ENCODE data around the gene PHF8. TPM values are rescaled to one million over a fixed set of nuclear protein-coding genes. Genes with fewer than 3 reads are reported as not detected.

Gene PHF8
- total RNA-seq, 2 donors from 2014 or later: 19.2 to 27.7 TPM

DNA sequence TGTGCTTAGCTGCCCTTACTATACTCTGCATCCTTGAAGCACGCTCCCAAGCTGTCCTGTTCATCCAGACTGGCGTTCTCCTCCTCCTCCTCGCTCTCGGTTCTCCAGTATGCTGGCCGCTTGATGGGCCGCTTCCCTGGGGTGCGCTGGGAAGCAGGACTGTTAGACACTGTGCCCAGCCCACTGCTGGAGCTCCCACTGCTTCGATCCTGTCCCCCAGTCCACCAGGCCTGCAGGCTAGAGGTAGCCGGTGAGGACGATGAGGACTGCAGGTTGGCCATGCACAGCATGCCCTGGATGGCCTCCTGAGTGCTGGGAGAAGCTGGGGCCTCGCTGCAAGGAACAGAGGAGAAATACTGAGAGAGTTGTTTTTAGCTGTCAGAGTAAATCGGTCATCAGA is 59.4 kb downstream of the PHF8 start:
- no peaks in the 10 kb centered on the region for H3K9me3 ChIP-seq
- H3K4me1 ChIP-seq: no peaks in the 10 kb centered on the region
- WGBS, 2 donors: 91 to 96% methylated on average over 7 to 8 of the region's 12 CpGs
- no peak overlapping the region for H3K27ac ChIP-seq
- DNase-seq: no peak
- H3K4me3 ChIP-seq: no peak overlapping the region
- no peak for TF ChIP-seq CTCF (IDR thresholded peaks at IDR 0.05)
- no peak for TF ChIP-seq POLR2A (IDR thresholded peaks at IDR 0.05)
- H3K36me3 ChIP-seq (replicated peaks in 1 of 2; ENCODE audit: insufficient read depth in 1 of 2, low read depth in 2 of 2): no peaks in the 10 kb centered on the region
- intact Hi-C loops (cut with DNase I): no loop called here
- no peak for ATAC-seq
- no peaks in the 10 kb centered on the region for H3K27me3 ChIP-seq

GRCh38 chrX:53974529-53974928 is 69.7 kb downstream of the PHF8 start:
- Histone ChIP-seq H3K36me3 (replicated peaks in 1 of 2; ENCODE audit: insufficient read depth in 1 of 2, low read depth in 2 of 2) (no peaks in the 10 kb centered on the region), H3K4me3 (no peak overlapping the region), H3K4me1 (no peaks in the 10 kb centered on the region), H3K27me3 (no peaks in the 10 kb centered on the region), H3K9me3 (no peaks in the 10 kb centered on the region), H3K27ac (no peak overlapping the region)
- DNase-seq (no peak), ATAC-seq (no peak)
- TF ChIP-seq POLR2A (IDR thresholded peaks at IDR 0.05) (no peak), CTCF (IDR thresholded peaks at IDR 0.05) (no peak)
- intact Hi-C loops (cut with DNase I): no loop called here
- WGBS, 2 donors: 94 to 98% methylated on average over 6 of the region's 6 CpGs

GRCh38 chrX:53969540-53969939 is 74.7 kb downstream of the PHF8 start:
- Histone ChIP-seq H3K27me3 (no peaks in the 10 kb centered on the region), H3K4me3 (no peak overlapping the region), H3K27ac (no peak overlapping the region), H3K9me3 (no peaks in the 10 kb centered on the region), H3K36me3 (replicated peaks in 1 of 2; ENCODE audit: insufficient read depth in 1 of 2, low read depth in 2 of 2) (no peaks in the 10 kb centered on the region), H3K4me1 (no peaks in the 10 kb centered on the region)
- intact Hi-C loops (cut with DNase I): no loop called here
- ATAC-seq: no peak
- no peak for TF ChIP-seq POLR2A (IDR thresholded peaks at IDR 0.05)
- no peak for TF ChIP-seq CTCF (IDR thresholded peaks at IDR 0.05)
- DNase-seq: no peak
- WGBS, 2 donors: 97% methylated on average over 3 of the region's 3 CpGs

GRCh38 chrX:53950130-53950733 is 94.0 kb downstream of the PHF8 start:
- Histone ChIP-seq H3K27me3 (no peaks in the 10 kb centered on the region), H3K4me3 (no peak overlapping the region), H3K36me3 (replicated peaks in 1 of 2; ENCODE audit: insufficient read depth in 1 of 2, low read depth in 2 of 2) (no peaks in the 10 kb centered on the region), H3K27ac (no peak overlapping the region), H3K9me3 (no peaks in the 10 kb centered on the region), H3K4me1 (no peaks in the 10 kb centered on the region)
- no peak for ATAC-seq
- 90 to 95% methylated on average over 2 to 3 of the region's 3 CpGs for WGBS, 2 donors
- intact Hi-C loops (cut with DNase I): no loop called here
- no peak for DNase-seq
- TF ChIP-seq CTCF (IDR thresholded peaks at IDR 0.05): no peak
- TF ChIP-seq POLR2A (IDR thresholded peaks at IDR 0.05): no peak

GRCh38 chrX:53940180-53940579 is 104.1 kb downstream of the PHF8 start:
- Histone ChIP-seq H3K4me1 (no peaks in the 10 kb centered on the region), H3K27me3 (no peaks in the 10 kb centered on the region), H3K9me3 (no peaks in the 10 kb centered on the region), H3K36me3 (replicated peaks in 1 of 2; ENCODE audit: insufficient read depth in 1 of 2, low read depth in 2 of 2) (peaks cover 0 to 4% of the 10 kb centered on the region in 2 donors), H3K4me3 (no peak overlapping the region), H3K27ac (no peak overlapping the region)
- no peak for DNase-seq
- WGBS, 2 donors: 93 to 94% methylated on average over 3 to 7 of the region's 8 CpGs
- no peak for TF ChIP-seq POLR2A (IDR thresholded peaks at IDR 0.05)
- no peak for TF ChIP-seq CTCF (IDR thresholded peaks at IDR 0.05)
- intact Hi-C loops (cut with DNase I): no loop called here
- ATAC-seq: no peak
